T1000 (cell line): ENCODE measurements around the gene AACS.

Experiments
- DNase-seq: peaks from one replicate; lab custom pipeline; 2025; ENCODE audit warnings: mixed read lengths; lab: John Stamatoyannopoulos, UW

Gene AACS

DNA sequence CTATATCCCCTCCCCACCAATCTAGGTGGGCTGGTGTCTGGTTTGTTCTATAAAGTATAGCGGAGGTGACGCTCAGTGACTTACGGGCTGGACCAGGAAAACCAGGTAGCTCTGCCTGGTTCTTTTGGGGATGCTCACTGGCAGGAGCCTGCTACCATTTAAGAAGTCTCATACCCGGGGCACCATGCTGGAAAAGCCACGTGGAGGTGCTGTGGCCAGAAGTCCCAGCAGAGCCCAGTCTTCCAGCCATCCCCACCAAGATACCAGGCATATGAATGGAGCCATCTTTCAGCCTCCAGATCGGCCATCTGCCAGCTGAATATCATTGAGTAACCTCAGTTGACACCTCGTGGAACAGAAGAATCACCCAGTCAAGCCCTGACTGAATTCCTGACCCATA, 87.2 kb downstream of the AACS start:
- no peak for DNase-seq

DNA sequence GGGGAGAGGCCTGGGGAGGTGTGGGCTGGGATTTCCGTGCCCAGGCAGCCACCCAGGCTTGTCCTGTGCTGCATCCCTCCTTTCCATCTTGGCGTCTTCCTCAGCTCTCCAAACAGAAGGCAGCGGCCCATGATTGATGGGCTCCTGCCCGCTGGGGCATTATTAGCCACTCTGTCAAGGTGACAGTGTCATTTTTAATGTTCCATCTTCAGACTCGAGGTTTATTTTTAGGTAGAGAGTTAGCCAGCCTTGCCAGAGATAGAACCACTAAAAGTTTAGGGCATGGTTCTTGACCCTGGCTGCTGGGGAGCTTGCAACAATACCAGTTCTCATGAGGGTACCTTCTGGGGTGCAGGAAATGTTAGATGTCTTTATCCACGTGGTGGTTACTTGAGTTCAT, 90.1 kb downstream of the AACS start:
- DNase-seq = no peak

DNA sequence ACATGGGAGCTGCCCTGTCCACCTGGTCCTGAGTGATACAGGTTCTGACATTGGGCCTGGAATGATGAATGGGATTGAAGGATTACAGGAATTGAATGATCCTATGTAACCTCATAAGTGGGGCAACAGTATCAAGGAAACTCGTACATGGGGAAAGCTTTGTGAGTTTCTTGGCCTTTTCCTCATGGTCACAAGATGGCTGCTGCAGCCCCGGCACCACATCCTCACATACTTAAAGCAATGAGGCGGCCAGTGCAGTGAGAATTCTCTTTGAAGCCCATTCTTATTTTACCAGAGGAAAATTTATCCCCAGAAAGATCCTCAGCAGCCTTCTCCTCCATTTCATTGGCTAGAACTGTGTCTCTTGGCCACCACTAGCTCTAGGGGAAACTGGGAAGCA, 91.9 kb downstream of the AACS start:
- no peak for DNase-seq

DNA sequence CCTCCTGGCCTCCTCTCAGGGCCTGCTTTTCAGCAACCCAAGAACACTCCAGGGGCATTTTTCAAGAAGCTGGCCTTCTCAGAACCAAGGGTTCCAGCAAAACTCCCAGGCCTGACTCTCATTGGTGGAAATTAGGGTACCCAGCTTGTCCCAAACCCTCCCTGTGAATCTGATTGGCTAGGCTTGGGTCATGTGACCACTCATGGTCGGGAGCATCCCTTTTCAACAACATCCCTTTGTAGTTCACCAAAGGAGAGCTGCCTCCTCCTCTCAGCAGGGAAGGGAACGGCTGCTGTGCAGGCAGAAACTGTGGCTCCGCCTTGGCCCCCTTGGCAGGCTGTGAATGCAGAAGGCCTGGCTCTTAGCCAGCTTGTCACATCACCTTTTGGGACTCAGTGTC, 94.5 kb downstream of the AACS start:
- no peak for DNase-seq

DNA sequence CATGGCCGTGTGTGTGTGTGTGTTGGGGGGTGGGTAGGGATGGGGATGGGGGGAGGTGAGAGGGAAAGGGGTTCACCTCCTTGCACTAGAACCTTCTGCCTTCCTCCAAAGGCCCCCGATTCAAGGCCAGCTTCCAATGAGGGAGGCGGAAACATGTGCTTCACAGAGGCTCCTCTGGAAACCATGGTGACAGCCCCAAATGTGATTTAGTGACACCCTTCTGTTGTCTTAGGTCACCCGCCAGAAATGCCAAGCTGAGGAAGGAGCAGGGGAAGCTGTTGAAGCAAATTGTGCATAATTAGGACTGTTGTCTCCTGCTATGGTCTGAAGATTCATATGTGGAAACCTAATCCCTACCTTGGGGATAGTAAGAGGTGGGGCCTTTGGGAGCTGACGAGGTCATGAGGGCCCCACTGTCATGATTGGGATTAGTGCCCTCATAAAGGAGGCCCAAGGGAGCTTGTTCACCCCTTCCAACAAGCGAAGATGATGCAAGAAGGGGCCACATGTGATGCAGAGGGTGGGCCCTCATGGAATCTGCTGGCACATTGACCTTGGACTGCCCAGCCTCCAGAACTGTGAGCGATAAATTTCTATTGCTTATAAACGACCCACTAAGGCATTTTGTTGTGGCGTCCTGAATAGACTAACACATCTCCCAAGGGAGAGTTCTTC, 95.2 kb downstream of the AACS start:
- DNase-seq = no peak

DNA sequence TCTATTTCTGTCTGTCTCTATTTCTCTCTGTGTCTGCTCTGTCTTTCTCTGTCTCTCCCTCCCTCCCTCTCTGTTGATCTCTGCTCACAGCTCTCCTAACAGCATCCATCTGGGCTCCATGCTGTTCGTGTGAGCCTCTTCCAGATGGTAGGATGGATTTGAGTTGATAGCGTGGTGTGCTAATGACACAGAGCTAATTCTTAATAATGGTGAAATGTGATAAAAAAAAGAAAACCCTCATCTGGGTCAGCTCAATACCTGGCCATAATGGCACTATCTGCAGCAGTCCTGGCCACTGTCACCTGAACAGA, 96.4 kb downstream of the AACS start:
- no peak for DNase-seq

DNA sequence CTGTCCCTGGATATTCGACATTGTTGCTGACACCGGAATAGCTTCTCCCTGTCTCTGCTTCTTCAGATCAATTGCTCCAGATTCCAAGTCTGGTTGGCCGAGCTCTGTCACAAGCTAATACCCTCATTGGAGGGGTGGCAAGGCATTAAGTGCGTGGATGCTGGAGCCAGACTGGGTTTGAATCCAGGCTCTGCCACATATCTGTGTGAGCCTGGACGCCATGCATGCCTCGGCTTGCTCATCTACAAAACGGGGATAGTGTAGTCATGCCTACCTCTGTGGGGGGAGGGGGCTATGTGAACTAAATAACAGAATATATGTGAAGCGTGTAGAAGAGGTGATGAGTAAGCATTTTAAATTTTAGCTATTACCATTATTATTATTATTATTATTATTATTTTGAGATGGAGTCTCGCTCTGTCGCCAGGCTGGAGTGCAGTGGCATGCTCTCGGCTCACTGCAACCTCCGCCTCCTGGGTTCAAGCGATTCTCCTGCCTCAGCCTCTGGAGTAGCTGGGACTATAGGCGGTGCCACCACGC, 97.3 kb downstream of the AACS start:
- DNase-seq = no peak

DNA sequence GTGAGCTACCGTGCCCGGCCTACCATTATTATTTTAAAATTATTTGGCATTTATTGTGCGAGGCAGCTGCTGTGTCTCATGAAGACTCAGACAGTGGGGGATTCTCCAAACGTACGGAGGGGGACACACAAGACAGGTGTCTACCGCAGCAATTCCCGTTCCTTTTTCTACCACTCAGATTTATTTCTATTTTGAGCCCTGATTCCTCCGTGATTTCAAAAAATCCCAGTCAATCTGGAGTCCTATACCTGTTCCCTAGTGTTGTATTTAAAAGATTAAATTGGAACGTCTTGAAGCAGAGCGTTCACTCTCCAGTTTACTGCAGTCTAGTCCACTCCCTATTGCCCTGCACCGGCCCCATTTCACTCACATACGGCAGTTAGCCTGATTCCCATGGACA, 97.9 kb downstream of the AACS start:
- DNase-seq = no peak

DNA sequence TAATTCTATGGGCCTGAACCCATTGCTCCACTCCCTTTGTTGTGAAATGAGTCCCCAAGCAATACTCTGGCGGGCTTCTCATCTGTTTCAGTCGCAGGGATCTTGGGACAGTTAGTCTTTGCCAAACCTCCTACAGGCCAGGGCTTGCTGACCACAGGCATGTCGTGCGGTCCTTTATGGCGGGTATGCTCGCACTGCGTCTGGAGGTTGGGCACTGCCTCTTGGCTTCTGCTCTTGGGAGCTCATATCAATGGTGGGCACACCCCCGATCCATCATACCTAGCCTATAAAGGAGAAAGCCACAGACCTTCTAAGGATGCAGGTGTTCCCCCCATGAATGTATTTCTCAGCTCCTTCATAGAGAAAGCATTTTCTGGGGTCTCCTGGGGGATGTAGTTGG, 99.3 kb downstream of the AACS start:
- DNase-seq = no peak

DNA sequence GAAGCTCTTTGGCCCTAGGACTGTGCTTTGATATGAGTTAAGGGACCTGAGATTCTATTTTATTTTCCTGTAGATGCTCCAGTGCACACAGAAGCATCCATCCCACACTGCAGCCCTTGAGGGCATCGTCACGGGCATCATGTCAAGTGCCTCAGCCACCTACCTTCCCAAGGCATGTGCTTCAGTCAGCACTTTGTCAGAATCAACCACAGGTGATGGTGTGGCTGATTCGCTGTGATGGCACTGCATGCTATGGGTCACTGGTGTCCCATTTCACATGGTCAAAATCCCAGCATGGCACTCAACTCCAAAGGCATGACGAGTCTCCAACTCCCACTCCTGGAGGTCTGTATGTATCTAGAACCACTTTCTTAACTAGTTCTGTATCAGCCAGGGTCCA, 100.8 kb downstream of the AACS start:
- peak; percentile 12 for DNase-seq

DNA sequence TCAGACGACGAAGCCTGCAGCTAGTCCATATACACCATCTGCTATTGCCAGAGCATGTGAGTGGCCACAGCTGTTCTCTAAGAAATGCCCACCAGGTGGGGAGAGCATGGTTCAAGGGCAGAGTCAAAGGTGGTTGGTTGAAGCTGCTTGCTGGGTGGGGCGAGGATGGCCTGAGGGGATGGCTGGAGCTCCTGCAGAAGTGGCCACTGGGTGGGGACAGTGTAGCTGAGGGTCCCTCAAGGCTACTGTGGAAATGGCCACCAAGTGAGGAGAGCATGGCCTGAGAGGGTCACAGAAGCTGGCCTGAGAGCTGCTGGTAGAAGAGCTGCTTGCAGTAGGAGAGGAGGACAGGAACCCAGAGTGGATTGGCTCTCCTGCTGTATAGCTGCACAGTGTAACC, 102.4 kb downstream of the AACS start:
- DNase-seq = no peak

DNA sequence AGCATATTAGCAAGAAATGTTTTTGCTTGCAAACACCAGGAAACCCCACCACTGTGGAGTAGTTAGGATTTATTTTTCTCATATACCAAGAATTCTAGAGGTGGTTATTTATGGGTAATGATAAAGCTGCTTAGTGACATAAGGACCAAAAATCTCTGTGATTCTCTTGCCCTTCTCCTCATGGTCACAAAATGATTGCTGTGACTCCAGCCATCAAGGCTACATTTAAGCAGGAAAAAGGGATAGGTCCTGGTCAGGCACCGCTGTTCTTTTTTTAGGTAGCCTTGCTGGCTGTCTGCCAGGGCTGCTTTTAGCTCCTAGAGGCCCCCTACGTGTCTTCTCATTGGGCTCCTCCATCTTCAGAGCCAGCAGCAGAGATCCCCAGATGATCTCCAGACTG, 104.2 kb downstream of the AACS start:
- no peak for DNase-seq

DNA sequence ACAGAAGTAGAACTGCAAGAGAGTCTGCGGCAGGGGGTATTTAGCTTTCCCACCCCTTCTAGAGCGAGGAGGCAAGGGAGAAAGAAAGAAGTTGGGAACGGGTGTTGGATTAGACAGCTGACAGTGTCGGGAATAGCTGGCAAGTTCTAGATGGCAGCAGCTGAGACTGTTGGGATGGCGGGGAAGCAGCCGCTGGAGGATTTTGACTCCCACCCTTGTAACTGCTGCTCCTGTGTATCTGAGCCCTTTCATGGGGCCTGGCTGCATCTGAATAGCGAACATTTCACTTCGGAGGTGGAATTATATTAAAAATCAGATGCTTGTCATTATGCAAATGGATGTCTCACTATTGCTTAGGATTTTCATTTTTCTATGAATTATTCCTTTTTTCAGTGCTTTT, 104.6 kb downstream of the AACS start:
- no peak for DNase-seq

DNA sequence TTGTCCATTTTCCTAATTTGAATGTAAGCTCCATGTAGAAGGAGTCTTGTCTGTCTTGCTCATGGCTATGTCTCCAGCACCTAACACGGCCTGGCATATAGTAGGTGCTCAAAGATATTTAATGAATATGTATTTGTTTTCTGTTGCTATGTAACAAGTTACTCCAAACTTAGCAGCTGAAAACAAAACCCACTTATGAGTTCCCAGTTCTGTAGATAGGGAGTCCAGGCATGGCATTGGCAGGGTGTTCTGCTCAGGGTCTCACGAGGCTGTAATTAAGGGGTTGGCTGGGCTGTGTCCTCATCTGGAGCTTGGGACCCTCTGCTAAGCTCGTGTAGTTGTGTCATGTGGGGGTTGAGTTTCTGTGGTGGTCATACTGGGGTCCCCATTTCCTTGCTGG, 106.0 kb downstream of the AACS start:
- no peak for DNase-seq

DNA sequence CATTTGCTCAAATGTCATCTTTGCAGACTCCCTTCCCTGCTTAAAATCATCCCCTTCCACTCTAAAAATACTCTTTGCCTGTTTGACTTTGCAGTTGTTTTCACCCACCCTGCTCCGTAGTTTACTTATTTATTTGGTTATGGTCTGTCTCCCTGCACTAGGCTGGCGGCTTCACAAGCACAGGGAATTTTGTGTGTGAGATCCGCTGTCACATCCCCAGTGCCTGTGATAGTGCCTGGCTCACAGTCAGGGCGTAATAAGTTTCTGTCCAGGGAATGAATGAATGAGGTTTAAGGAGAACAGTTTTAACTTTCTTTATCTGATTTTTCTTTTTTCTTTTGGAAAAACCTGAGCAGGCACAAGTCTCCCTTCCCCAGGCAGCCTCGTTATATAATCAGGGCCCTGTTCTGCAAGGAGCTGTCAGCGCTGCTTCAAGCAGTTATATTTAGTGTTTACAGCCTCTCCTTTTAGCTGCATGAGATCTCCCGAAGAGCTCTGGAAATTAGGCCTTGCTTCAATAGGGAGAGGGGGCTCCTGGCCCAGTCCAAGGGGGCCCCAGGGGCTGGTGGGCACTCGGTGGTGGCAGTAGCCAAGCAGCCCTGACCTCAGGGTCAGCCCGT, 107.1 kb downstream of the AACS start:
- DNase-seq = no peak

DNA sequence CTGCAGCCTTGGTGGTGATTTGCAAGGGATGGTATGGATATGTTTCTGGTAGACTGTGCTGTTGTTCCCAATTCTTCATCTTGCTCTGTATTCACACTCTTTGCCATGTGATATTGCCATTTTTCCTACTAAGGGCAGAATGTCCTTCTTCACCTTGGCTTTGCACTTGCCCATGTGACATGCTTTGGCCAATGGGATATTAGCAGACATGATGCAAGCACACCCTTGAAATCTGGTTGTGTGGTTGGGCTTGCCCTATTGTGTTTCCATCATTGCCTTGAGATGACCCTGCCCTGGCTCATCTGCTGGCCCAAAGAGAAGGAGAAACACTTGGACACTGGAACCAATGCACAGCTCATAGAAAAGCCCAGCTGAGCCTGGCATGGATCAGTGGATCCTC, 110.3 kb downstream of the AACS start:
- no peak for DNase-seq

DNA sequence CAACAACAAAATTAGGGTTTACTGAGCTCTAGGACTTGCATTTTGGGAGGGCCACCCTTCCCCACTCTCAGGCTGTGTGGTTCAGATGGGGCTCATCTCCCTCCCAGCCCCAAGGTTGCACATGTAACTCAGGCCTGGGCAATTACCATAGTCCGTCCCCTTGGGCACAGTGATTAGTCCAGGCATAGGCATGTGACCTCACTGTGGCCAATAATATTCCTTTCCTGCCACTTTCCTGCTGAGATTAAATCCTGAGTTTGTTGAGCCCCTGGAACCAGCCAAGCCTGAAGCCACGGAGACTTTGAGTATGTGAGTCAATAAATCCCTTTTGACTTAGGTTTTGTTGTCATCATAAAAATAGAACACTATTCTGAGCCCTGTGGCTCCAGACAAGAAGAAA, 113.0 kb downstream of the AACS start:
- DNase-seq = no peak

DNA sequence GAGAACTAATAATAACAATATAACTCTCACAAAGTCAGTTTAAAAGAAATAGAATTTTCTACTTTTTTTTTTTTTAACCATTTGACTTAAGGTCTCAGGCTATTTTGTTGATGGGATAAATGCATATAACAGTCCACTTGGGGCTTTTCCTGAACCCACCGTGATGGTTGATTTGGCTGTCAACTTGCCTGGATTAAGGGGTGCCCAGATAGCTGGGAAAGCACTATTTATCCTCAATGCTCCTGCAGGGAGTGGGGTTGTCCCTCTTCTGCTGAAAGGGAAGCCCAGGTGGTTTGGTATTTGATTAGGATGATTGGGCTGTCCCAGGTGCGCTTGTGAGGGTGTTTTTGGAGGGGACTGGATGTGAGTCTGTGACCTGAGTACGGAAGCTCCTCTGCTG, 114.9 kb downstream of the AACS start:
- no peak for DNase-seq

DNA sequence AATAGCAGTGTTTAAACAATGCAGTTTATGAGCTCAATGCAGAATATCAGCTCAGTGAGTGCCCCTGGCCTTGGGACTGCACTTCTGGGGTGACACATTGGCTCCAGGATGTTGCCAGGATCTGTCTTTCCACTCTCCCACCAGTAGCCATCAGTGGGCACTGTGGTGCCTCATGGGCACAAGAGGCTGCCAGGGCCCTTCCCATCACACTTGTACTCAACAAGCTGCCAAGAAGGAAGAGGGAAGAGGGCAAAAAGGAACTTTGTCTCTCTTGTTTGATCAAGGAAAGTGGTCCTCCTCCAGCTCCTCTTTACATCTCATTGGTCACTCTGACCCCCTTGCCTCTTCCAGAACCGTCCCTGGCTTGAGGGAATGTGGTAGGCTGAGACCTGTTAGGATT, 115.9 kb downstream of the AACS start:
- DNase-seq = no peak

DNA sequence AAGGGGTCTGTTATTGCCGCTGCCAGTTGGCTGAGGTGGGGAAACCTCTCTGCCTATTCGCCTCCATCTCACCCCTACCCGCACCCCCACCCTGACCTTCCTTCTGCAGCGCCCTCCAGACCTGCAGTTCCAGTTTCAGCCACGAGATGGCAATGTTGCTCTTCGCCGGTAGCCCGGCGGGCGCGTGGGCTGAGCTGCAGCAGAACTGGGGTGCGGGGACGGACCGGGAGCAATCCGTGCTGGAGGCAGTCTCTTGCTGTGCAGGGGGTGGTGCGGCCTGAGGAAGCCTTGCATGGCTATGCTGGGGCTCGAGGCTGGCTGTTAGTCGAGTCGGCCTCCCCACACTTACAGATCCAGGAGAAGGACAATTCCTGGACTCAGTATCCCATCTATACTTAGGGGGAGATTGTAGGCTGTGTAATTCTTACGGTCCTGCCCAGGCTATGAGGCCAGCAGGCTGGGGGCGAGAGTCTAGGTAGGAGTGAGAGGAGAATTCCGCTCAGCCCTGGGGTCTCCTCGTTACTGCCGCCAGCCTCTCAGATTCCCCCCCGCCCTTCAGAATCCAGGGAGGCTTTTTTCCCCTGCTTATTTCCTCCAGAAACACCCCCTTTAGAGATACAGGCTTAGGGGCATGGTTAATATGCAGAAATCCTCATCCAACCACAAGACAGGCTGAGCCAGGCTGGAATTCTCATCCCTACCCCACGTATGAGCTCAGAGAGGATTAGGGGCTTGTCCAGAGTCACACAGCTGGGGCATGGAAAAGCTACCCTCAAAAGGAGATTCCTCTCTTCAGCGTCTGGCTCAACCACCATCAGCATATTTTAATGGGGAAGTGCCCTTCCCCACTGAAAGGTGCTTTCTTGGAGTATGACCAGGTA, 118.2 kb downstream of the AACS start:
- DNase-seq = peak; percentile 71

DNA sequence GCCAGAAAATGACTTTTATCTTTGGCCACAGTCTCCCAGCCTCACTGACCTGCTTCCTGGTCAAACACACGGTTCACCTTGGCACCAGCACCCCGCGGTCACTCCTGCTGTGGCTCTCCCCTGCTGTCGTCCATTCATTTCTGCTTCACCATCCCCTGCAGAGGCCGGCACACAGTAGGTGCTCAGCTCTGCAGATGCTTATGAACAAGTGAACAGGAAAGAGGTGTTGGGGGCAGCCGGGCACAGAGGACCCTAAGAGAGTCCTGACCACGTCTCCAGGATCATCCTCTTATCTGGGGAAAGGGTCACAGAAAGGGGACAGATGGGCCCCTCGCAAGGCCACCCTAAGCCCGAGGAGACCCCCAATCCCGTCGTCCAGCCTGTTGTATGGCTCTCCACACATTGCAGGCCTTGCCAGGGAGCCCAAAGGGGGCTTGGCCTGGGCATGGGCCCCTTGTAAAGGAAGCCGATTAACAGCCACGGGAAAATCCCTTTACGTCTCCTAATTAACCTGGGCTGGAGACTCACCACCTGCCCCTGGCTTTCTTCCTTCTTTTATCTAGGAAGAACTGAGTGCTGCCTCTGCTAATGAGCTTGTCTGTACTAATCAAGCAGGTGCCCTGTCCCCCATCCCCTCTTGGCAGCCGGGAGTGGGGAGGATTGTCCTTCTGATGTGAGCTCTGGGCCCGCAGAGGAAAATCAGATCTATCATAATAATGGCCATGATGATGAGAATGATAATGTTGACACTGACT, 119.2 kb downstream of the AACS start:
- no peak for DNase-seq

DNA sequence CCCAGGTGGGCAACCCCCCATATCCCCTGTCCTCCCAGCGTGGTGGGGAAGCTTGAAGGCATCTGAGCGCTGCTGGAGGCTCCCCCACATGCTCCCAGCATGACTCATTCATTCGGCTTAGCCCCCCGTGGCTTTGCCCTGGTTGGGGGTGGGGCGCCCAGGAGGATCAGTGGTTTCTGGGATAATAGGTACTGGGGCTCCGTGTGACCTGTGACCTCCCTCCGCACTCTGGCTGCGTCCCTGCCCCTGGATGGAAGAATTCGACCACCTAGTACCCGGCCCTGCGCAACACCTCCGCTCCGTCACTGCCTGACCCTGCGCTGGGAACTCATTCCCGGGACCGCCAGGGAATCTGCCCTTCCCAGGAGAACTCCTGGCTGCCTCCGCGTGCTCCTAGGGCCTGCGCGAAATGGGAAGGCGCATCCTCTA, 120.1 kb downstream of the AACS start:
- DNase-seq = no peak
